ENCODE measurements around the gene PPP1R7.
"Not testable (repeated sequence)": the region's sequence is repeated elsewhere in the genome, so short reads cannot be mapped to it uniquely, and the experiment has no call there.

The PPP1R7 gene

DNA sequence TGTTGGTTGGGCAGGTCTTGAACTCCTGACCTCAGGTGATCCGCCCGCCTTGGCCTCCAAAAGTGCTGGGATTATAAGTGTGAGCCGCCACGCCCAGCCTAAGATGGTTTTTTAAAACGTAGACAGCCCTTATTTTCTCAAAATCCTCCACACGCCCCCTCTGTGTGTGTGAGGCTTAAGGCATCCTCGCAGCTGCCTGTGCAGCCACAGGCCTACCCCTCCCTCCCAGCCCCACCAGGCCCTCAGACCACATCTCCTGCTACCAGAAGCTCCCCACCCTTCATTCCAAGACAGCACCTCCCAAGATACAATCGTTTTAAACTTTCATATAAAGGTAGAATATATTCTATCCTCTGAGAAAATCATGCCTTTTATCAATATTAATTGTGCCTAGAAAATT is 43.0 kb downstream of the PPP1R7 start:
- TF ChIP-seq, protein P1, sequence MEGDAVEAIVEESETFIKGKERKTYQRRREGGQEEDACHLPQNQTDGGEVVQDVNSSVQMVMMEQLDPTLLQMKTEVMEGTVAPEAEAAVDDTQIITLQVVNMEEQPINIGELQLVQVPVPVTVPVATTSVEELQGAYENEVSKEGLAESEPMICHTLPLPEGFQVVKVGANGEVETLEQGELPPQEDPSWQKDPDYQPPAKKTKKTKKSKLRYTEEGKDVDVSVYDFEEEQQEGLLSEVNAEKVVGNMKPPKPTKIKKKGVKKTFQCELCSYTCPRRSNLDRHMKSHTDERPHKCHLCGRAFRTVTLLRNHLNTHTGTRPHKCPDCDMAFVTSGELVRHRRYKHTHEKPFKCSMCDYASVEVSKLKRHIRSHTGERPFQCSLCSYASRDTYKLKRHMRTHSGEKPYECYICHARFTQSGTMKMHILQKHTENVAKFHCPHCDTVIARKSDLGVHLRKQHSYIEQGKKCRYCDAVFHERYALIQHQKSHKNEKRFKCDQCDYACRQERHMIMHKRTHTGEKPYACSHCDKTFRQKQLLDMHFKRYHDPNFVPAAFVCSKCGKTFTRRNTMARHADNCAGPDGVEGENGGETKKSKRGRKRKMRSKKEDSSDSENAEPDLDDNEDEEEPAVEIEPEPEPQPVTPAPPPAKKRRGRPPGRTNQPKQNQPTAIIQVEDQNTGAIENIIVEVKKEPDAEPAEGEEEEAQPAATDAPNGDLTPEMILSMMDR (IDR thresholded peaks at IDR 0.05; ENCODE audit: unreplicated experiment in 3 of 3) = no peak
- H3K27me3 Mint-ChIP-seq (ENCODE audit: low read depth) = no peaks in the 10 kb centered on the region
- no peaks in the 10 kb centered on the region for H3K9me3 Mint-ChIP-seq
- H3K27ac Mint-ChIP-seq = no peak overlapping the region
- no peaks in the 10 kb centered on the region for H3K36me3 Mint-ChIP-seq (ENCODE audit: low read depth)
- no peak overlapping the region for H3K4me3 Mint-ChIP-seq
- H3K4me1 Mint-ChIP-seq = no peaks in the 10 kb centered on the region

DNA sequence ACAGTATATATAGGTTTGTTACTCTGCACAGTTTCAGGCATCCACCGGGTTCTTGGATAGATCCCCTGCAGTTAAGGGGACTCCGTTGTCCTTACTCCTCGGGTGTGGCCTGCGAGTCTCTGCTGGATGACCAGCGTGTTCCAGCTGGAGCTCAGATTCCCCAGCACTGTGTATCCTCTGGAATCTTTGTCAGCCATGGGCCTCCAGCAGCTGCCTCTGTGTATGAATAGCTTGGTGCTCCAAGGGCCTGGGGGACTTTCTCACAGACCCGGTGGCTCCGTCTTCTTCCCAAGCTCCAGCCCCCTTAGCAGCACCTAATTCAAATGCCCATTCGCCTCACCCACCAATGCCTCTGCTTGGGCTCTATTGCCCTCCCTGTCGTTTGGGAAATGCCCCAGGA is 44.5 kb downstream of the PPP1R7 start:
- H3K9me3 Mint-ChIP-seq = no peaks in the 10 kb centered on the region
- peaks cover 5% of the 10 kb centered on the region for H3K4me1 Mint-ChIP-seq
- no peak overlapping the region for H3K27ac Mint-ChIP-seq
- TF ChIP-seq, protein P1 (IDR thresholded peaks at IDR 0.05; ENCODE audit: unreplicated experiment in 3 of 3) = no peak
- H3K4me3 Mint-ChIP-seq = no peak overlapping the region
- no peaks in the 10 kb centered on the region for H3K36me3 Mint-ChIP-seq (ENCODE audit: low read depth)
- no peaks in the 10 kb centered on the region for H3K27me3 Mint-ChIP-seq (ENCODE audit: low read depth)

- Mint-ChIP-seq H3K27me3 (ENCODE audit: low read depth) (no peaks in the 10 kb centered on the region), H3K4me3 (no peak overlapping the region), H3K27ac (no peak overlapping the region), H3K36me3 (ENCODE audit: low read depth) (no peaks in the 10 kb centered on the region), H3K9me3 (no peaks in the 10 kb centered on the region), H3K4me1 (peaks cover 5% of the 10 kb centered on the region)
- TF ChIP-seq, protein P1 (IDR thresholded peaks at IDR 0.05; ENCODE audit: unreplicated experiment in 3 of 3) = no peak
Measured at GRCh38 chr2:241195506-241196130, 45.4 kb downstream of the PPP1R7 start.

DNA sequence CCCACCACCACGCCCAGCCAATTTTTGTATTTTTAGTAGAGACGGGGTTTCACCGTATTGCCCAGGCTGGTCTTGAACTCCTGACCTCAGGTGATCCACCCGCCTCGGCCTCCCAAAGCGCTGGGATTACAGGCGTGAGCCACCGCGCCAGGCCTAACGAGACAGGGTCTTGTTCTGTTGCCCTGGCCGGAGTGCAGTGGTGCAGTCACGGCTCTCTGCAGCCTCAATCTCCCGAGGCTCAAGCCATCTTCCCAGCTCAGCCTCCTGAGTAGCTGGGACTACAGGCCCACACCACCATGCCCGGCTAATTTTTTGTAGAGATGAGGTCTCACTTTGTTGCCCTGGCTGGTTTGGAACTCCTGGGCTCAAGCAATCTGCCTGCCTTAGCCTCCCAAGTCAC is 47.0 kb downstream of the PPP1R7 start:
- not testable (repeated sequence) for H3K27ac Mint-ChIP-seq; H3K27me3 Mint-ChIP-seq (ENCODE audit: low read depth); H3K4me3 Mint-ChIP-seq; H3K9me3 Mint-ChIP-seq; H3K4me1 Mint-ChIP-seq; H3K36me3 Mint-ChIP-seq (ENCODE audit: low read depth)

- Mint-ChIP-seq H3K4me1 (peaks cover 5% of the 10 kb centered on the region), H3K4me3 (no peak overlapping the region), H3K36me3 (ENCODE audit: low read depth) (no peaks in the 10 kb centered on the region), H3K27ac (no peak overlapping the region), H3K27me3 (ENCODE audit: low read depth) (no peaks in the 10 kb centered on the region), H3K9me3 (no peaks in the 10 kb centered on the region)
- TF ChIP-seq, protein P1 (IDR thresholded peaks at IDR 0.05; ENCODE audit: unreplicated experiment in 3 of 3) = no peak
Measured at GRCh38 chr2:241197947-241198346, 47.7 kb downstream of the PPP1R7 start.

- Mint-ChIP-seq H3K27ac (no peak overlapping the region), H3K4me1 (peaks cover 5% of the 10 kb centered on the region), H3K27me3 (ENCODE audit: low read depth) (no peaks in the 10 kb centered on the region), H3K36me3 (ENCODE audit: low read depth) (no peaks in the 10 kb centered on the region), H3K9me3 (no peaks in the 10 kb centered on the region), H3K4me3 (no peak overlapping the region)
- TF ChIP-seq, protein P1 (IDR thresholded peaks at IDR 0.05; ENCODE audit: unreplicated experiment in 3 of 3) = no peak
Measured at GRCh38 chr2:241198381-241199279, 48.4 kb downstream of the PPP1R7 start.

All from nephron (organoid).